HEK293T (cell line): Measurements from ENCODE around the gene FAM120A.

Experiments
- ARNT ChIP-seq: fragments of 450-650 bp; IDR thresholded peaks from 2 replicates; pipeline ENCODE4 v1.6.1; 2017; ENCODE audit warnings: mild to moderate bottlenecking
- BHLHE40 ChIP-seq: fragments of 450-650 bp; IDR thresholded peaks from 2 replicates; pipeline ENCODE4 v1.6.1; 2016; ENCODE audit warnings: mild to moderate bottlenecking, moderate library complexity, borderline replicate concordance
- CTBP1 ChIP-seq: fragments of 450-650 bp; IDR thresholded peaks from 2 replicates; pipeline ENCODE4 v1.6.1; 2016; ENCODE audit warnings: borderline replicate concordance
- FOXA1 ChIP-seq: fragments of 450-650 bp; IDR thresholded peaks from 2 replicates; pipeline ENCODE4 v1.6.1; 2016; ENCODE audit warnings: mild to moderate bottlenecking
- FOXK2 ChIP-seq: fragments of 450-650 bp; IDR thresholded peaks from 2 replicates; pipeline ENCODE4 v1.6.1; 2016; ENCODE audit warnings: mild to moderate bottlenecking
- FOXM1 ChIP-seq: fragments of 450-650 bp; IDR thresholded peaks from 2 replicates; pipeline ENCODE4 v1.6.1; 2017; ENCODE audit warnings: mild to moderate bottlenecking, borderline replicate concordance
- HDGF ChIP-seq: fragments of 450-650 bp; IDR thresholded peaks from 2 replicates; pipeline ENCODE4 v1.6.1; 2017; ENCODE audit warnings: antibody characterized with exemption, borderline replicate concordance
- L3MBTL2 ChIP-seq: fragments of 450-650 bp; conservative IDR thresholded peaks from 2 replicates; pipeline ENCODE4 v1.6.1; 2016; ENCODE audit warnings: mild to moderate bottlenecking
- LEF1 ChIP-seq: fragments of 450-650 bp; IDR thresholded peaks from 2 replicates; pipeline ENCODE4 v1.6.1; 2017; ENCODE audit warnings: mild to moderate bottlenecking, borderline replicate concordance
- SP1 ChIP-seq: fragments of 450-650 bp; IDR thresholded peaks from 2 replicates; pipeline ENCODE4 v1.6.1; 2017
- SUZ12 ChIP-seq: fragments of 450-650 bp; IDR thresholded peaks from 2 replicates; pipeline ENCODE4 v1.6.1; 2016; ENCODE audit warnings: mild to moderate bottlenecking
- TARDBP ChIP-seq: fragments of 450-650 bp; IDR thresholded peaks from 2 replicates; pipeline ENCODE4 v1.6.1; 2016
- ZNF384 ChIP-seq: fragments of 450-650 bp; IDR thresholded peaks from 2 replicates; pipeline ENCODE4 v1.6.1; 2016

- TF ChIP-seq SP1 (no peak), BHLHE40 (no peak), ARNT (no peak), FOXA1 (no peak), SUZ12 (no peak), FOXK2 (no peak), TARDBP (no peak), ZNF384 (no peak), HDGF (no peak), LEF1 (no peak), FOXM1 (no peak), CTBP1 (no peak), L3MBTL2 (no peak)
These were observed 161.3 kb downstream of the FAM120A start for GRCh38 chr9:93612796-93613154.
